RCC 7860 (cell line): ENCODE data around the gene C1QTNF5.
A peak's percentile ranks its signal among the peaks of the same experiment; 100 is the strongest.

Experiments
- DNase-seq: peaks from one replicate; pipeline ENCODE4 v3.0.0-alpha.2; 2015; ENCODE audit warnings: low spot score
- FAIRE-seq: peaks from 2 replicates; lab custom pipeline; 2012; peaks lifted over from hg19 to GRCh38; lab: Jason Lieb, UNC

The C1QTNF5 gene

DNA sequence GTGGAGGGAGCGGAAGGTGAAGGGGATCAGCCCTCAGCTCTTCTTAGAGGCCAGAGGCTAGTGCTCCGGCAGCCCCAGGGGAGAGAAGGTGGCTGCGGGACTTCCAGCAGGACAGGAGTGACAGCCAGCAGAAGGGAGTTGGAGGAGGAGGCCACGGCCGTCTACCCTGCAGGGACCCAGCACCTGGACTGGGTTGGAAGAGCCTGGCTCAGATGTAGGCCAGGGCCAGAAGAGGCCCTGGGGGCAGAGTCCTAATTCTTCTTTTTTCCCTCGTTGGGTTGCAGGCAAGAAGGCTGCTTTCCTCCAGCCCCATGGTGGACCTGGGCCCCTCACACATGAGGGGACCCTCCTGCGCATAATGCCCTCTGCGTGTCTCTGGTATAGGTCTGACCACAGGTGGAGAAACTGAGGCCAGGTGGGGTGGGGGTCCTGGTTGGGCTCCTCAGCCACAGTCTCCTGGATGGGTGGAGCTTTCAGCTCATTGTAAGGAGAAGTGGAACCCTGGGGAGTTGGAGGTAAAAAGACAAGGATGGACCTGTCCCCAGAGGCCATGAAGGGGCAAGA is 21.5 kb downstream of the C1QTNF5 start:
- no peak for DNase-seq

DNA sequence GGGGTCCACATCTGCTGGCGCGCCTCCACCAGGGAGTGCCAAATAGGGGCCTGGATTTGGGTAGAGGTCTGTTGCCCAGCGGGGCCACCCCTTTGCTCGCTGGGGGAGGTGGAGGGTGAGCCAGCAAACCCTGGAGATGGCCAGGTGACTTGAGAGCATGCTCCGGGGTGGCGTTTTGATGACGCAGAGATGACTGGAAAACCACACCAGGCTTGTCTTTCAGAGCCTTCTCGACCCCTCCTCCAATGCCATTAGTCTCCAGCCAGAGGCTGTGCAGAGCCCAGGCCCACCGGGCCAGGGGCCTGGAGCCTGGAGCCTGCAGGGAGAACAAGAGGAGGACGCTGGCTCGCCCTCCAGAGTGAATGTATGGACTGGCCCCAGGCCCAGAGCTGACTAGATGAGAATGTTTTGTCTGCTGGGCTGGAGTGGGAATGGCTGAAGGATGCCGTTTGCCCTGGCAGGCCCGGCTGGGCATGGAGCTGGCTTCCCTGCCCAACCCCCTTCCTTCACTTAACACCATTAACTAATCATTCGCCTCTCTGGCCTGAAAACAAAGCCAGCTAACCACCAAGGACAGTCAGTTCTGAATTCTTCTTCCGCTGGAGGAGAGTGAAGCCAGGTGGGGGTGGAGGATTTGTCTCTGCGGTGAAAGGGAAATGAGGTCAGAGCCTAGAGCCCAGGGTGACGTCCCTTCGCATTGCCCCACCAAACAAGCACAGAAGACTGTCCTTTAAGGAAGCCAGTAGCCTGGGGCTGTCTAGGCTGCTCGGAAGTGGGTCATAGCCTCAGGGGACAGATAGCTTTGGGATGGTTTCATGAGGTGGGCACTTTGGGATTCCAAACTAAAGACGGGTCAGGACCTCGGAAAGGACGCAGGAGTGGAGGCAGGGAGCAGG is 22.2 kb downstream of the C1QTNF5 start:
- peak; percentile 71 for DNase-seq
- no peak for FAIRE-seq

More for the DNA sequence above, 21.5 kb downstream of the C1QTNF5 start:
- no peak for FAIRE-seq

DNA sequence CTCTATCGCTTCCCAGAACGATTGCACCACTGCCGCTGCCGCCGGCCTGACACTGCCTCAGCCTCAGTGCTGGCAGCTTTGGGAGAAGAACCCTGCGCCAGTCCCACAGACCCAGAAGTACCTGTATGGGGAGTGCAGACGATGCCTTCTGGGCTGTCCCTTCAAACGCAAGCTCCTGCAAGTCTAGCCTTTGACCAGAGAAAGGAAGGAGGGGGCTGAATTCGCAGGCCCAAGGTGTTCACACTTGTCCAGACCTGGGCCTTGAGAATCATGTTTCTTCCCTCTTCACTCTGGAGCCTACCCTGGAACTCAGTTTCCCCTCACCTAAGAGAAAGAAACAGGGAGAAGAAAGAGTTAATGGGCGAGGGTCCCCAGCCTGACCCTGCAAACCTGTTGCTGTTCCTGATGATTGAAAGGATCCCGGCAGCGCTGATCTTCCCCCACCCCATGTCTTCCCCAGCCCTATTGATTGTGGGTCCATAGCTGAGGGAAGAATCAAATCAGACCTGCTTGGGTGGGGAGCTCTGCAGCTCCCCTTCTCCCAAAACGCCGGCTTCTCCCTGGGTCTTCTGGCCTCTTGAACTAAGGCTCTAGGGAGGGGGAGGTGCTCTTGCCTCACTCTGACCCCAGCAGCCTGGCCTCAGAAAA is 23.0 kb downstream of the C1QTNF5 start:
- no peak for DNase-seq
- no peak for FAIRE-seq

DNA sequence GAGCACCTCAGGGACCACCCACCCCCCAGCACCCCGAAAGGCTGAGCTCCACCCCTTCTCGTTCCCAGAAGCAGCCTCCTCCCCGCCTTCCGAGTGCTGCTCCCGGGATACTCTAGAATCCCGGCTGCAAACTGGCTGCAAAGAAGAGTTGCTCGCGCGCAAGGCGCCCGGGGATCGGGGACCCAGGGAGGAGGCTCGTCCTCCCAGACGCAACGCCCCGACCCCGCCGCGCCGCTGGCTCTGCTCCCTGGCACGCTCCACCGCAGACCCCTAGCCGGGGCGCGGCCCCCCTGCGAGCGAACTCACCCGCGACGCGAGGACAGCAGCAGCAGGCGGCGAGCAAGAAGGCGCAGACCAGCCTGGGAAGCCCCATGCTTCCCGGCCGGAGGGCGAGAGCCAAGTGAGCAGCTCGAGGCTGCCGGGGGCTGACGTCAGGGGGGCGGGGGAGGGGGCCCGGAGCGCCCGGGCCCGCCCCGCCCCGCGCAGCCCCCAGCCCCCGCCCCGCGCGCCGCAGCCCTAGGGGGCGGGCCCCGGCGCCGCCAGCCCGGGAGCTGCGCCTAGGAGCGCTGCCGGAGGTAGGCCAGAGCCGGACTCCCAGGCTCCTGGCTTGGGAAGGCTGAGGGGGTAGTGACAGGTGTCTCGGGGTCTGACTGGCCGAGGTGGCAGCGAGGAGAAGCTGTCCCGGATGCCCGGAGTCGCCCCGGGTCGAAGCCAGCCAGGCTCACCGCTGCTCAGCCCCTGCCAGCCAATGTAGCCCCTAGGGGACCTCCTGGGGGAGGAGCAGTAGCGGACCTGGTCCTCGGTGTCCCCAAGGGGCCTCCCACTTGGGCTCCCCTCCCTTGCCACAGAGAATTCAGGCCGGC is 23.7 kb downstream of the C1QTNF5 start, which contains the start of gene MCAM:
MCAM (minus strand) TSS at position 402 of the 863 bp plus-strand sequence; CDS start at position 373, 29 bp downstream.
- DNase-seq (no peak), FAIRE-seq (no peak)

DNA sequence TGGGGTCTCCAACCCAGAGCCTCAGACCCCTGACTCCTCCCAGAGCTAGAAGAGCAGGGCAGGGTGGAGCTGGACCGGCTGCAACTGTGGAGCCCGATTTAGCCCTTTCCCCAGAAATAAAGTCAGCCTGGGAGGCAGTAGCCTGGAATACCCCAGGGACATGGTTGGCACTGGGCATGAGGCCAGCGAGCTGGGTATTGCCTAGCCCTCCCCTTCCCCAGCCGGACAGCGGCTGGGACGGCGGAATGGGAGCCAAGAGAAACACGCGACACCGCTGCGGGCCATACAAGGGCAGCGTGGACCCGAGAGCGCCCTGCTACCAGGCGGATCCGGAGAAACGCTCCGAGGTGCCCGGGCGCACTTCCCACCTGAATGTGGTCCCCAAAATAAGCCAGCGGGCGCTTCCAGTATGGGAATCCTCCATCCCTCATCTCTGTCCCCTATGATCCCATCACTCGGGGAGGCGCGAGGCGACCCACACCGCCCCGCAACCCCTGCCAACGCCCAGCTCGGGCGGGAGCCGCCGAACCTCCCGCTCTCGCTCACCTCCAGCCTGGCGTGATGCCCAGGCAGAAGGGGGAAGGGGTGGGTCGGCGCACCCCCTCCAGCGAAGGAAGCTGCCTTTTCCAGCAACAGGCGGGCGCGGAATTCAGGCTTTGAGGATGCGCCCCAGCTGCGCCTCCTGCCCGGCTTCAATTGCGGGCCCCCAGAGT is 24.5 kb downstream of the C1QTNF5 start:
- DNase-seq (no peak), FAIRE-seq (no peak)

DNA sequence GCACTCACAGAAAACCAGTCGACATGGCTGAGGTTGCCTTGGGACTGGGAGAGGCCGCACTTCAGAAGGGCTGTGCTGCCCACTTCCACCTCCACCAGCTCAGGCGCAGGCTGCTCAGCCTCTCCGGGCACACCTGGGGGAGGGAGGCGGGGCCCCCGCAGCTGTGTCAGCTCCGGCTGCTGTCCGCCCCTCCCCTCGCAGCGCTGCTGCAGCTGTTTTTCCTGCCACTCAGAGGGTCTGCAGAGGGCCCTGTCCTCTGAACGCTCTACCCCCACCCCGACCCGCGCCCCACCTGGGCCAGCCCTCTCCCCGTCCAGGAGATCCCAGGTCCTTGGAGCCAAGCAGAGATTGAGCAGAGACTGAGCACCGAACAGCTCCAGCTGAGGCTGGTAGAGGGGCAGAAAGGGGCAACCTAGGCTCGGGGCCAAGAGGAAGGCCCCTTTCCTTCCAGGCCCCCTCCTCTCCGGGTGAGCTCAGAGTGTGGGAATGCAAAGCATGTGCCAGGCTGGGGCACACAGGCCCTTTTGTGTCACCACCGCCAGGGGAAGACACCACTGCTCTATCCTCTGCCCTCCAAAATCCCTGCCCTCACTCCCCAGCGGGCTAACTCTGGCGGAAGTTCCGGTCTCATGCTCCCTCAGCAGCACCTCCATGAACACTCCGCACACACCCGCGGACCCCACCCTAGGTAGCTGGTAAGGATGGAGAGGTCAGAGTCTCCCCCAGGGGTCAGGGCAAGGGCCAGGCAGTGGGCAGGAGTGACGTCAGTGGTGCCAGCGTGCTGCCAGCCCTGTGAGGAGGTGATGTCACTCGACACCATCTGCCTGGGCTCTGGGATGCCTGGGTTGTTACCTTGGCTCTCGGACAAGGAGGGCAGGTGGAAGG is 25.3 kb downstream of the C1QTNF5 start:
- no peak for FAIRE-seq
- peak; percentile 47 for DNase-seq

DNA sequence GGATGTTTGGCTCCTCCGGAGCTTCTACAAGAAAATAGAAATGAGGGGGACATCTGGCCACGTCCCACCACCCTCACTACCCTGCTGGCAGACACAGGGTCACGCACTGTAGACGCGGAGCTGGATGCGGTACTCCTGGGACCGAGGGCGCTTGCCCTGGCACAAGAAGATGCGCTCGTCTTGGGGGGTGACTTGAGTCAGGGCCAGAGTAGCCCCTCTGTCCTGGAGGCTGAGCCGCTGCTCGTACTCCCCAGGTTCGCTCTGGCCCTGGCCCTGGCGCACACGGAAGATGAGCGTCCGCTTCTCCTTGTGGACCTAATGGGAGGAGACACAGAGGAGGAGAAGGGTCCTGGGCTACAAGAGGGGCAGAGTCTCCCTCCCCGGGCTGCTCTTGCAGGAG is 26.0 kb downstream of the C1QTNF5 start:
- FAIRE-seq = no peak
- DNase-seq = no peak

DNA sequence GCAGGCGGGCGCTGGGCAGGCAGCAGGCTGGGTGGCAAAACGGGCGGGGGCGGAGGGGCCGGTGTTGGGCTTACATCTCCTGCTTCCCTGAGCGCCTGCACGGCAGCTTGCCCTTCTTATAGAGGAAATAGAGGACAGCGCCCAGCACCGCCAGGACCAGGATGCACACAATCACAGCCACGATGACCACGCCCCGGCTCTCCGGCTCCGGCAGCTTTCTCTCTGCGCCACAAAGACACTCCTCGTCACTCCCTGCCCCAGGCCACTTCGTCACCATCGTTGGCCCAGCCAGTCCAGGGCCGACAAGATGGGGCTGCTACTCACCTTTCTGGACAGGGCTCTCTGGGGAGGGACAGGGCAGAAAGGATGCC is 30.0 kb downstream of the C1QTNF5 start:
- FAIRE-seq (no peak), DNase-seq (no peak)

DNA sequence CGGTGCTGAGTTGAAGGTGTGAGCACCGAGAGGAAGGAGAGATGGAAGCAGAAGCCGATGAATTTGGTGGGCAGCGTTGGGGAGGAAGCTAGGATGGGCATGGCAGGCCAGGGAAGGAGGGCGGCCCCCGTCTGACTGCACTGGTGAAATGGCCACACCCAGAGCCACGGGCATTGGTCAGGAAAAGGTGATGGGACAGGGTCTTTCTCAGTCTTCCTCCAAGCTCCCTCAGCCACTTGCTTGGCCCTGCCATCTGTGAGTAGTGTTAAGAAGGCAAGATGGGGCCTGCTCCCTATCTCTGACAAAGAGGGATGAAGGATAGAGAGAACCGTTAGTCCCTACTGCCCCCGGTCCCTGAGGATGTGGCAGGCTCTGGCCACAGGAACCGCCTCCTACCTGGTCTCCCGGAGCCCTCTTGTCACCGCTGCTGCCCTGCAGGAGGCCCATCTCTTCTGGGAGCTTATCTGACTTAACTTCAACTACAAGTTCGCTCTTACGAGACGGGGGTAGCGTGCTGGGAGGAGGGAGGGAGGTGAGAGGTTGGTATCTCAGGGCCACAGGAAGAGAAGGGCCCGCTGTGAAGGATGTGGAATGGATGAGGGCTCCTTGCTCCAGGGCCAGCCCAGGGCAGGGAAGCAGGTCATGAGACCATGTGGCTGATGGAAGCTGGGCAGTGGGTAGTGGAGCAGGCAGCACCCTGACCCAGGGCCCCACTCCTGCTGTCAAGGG is 30.6 kb downstream of the C1QTNF5 start:
- no peak for FAIRE-seq
- DNase-seq = no peak

DNA sequence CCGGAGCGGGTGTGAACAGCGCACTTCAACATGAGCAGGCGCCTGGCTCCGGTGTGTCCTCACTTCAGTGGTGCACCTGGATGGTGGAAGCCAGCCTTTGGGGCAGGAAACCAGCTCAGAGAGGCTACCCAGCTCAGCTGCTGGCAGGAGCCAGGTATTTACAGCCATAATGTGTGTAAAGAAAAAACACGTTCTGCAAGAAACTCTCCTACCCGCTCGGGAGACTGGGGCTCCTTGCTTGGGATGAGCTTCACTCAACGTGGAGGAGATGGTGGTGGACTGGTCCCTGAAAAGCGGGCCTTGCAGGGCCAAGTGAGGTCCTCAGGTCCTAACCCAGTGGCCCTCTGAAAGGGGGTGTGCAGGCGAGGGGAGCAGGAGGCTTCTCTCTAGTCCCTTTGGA is 31.3 kb downstream of the C1QTNF5 start:
- DNase-seq (no peak), FAIRE-seq (no peak)

DNA sequence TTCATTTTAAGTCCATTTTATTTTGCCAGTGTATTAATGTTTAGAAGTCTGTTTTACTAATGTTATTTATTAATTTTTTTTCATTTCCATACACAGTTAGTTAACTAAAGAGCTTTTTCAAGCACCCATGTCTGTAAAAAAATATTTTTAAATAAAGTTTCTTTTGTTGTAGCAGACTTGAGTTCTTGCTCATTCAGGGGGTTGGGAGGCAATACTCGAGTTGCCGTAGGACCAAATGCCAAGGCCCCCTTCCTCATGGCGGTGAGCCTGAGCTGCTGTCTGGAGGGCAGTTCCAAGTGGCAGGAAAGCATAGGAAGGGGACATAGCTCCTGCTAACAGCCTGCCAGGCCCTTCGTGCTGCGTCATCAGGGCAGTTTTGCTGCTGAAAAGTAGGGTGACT is 32.7 kb downstream of the C1QTNF5 start:
- FAIRE-seq (no peak), DNase-seq (no peak)

DNA sequence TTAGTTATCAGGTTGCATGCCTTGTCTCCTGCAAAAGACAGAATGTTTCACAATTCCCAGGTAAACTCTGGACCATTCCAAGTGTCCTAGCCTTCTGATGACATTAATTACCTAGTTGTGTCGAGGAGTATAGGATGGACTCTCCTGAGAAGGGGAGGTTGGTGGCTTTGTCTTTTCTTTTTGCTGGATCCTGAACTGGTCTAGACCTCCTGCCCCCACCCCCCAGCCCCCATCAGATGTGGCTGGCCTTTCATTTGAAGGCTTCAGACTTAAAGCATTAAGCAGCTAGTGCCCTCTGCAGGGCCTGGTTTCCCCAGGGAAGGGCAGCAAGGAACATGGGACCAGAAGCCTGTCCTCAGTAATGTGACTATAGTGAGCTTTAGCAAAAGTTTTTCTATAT is 33.5 kb downstream of the C1QTNF5 start:
- DNase-seq (no peak), FAIRE-seq (no peak)

DNA sequence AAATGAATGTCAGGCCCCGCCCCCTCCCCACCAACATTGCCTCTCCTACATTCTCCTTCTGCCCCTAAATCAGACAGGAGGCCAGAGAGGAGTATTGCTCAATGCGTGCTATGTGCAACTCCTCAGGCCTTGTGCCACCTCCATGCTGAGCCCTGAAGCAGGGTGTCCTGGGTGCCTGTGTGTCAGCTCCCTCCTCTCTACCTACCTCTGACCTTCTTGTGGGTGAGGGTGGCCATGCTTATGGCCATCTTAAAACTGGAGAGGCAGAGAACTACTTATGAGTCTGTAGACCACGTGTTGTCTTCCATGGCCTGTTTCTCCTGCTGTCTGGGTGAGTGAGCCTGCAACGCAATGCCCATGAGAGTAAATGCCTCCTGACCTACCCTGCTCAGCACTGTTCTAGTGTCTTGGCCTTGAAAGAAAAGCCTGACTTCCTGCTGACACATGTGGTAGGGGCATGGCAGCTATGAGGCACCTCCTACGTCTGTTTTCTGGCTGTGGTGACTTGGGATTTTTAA is 34.3 kb downstream of the C1QTNF5 start:
- DNase-seq (no peak), FAIRE-seq (no peak)

DNA sequence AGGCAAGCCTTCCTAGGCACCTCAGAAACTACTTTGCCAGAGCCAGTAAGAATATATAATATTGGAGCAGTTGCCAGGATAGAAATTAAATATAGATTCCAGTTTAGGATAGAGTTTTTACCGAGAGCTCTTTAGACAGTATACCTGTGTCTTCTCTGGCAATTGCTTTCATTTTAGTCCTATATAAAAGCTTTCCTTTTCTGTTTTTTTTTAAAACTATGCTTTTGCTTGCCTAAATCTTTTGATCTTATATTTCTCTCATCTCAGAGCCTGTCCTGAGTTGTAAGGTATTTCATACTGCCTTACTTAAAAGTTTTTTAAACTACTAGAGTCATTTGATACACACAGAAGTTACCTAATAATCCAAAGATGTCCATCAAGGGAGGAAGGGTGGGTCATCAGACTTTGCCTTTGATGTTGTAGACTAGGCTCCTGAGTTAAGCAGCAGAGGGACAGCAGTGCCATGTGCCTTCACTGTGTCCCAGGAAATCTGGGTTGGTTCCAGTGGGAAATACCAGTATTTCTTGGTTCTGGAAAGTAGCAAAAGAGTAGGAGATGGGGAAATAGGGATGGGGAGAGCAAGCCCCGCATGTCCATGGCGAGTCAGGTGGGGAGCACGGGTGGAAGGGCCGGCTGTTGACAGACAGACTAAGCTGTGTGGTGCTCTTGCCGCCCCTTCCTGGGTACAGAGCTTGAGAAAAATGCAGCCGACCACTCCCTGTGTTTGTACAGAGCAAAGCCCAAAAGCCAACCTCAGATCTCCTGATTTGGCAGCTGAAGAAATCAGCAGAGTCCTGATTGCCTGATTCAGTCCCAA is 34.9 kb downstream of the C1QTNF5 start:
- no peak for DNase-seq
- FAIRE-seq = no peak

DNA sequence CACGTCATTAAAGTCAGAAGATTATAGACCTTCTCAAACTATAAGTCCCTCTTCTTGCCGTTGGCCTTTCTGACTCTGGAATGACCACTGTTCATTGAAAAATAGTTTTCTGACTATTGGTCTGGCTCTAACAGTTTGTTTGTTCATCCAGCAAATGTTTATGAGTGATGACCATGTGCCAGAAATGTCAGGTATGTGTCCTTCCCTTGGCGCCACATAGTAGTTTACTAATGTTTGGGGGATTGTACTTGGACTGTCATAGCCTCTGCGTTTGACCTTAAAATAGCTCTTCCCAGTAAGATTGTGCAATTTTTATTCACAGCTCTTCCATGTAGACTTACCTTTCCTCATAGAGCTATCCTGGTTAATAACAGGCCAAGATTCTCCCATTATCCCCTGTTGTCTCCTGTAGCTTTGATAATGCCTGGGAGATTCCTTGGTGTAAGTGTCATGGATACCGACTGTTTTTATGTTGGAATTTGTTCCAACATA is 37.4 kb downstream of the C1QTNF5 start:
- no peak for FAIRE-seq
- no peak for DNase-seq

DNA sequence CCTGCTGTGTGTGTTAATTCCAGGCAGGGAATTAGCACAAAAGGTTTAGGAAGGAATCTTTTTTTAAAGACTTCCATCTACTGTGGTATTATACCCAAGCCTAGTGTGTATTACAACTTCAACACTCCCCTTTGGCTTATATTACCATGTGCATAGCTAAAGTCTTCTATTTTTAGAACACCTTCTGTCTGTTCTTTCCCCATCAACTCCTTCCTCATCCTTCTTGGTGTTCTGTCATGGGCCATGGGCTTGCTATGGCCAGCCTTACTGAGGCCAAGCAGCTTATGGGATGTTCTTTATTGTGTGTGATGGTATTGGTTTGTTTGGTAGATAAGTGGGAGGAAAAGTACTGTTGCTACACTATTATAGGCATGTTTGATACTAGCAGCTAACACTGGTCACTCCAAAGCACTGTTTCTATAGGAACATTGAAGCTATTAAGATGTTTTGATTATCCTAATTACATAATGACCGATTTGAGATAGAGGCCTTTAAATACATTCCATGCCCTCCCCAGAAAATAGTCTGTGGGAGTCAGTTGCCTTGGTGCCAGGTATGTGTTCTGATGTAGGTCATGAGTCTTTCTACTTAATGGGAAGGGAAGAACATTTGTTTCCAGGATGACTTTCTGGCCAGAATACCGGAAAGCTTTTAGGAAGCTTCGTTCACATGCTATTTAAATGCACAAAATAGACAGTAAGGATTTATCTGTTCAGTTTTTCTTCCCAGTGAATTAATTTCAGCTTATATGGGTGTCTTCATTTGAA is 40.3 kb downstream of the C1QTNF5 start:
- DNase-seq (no peak), FAIRE-seq (no peak)

DNA sequence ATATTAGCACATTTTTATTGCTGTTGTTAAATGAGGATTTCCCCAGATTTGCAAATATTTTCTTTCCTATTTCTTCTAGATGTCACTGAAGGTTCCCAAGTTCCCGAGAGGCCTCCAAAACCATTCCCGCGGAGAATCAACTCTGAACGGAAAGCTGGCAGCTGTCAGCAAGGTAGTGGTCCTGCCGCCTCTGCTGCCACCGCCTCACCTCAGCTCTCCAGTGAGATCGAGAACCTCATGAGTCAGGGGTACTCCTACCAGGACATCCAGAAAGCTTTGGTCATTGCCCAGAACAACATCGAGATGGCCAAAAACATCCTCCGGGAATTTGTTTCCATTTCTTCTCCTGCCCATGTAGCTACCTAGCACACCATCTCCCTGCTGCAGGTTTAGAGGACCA is 41.3 kb downstream of the C1QTNF5 start:
- DNase-seq (no peak), FAIRE-seq (no peak)
